Tibial artery (tissue), 4 donors: Measurements from ENCODE around the gene C7orf25.

Source experiments
- DNase-seq, 2 donors: peaks; one replicate each; pipeline ENCODE4 v3.0.0-alpha.2; 2019
- H3K27ac ChIP-seq, 2 donors: fragments of 200-600 bp; sonication (generic) in 1 of 2; 1 replicate in 1 of 2; 2 replicates in 1 of 2; pipeline ENCODE4 v1.5.1; 2018 to 2019; ENCODE audit warnings: mild to moderate bottlenecking in 1 of 2
- H3K27me3 ChIP-seq, 2 donors: fragments of 200-600 bp; sonication (generic) in 1 of 2; one replicate each; pipeline versions ENCODE4 v1.5.1 to v1.6.0; 2016 to 2019
- H3K36me3 ChIP-seq, 3 donors: fragments of 200-600 bp; sonication (generic) in 2 of 3; one replicate each; pipeline ENCODE4 v1.5.1; 2016 to 2019; ENCODE audit warnings: mild to moderate bottlenecking in 2 of 3
- H3K4me1 ChIP-seq, 4 donors: fragments of 200-600 bp; sonication (generic) in 2 of 4; 1 replicate in 3 of 4; 2 replicates in 1 of 4; pipeline ENCODE4 v1.5.1; 2016 to 2019
- H3K4me3 ChIP-seq, 2 donors: fragments of 200-600 bp; sonication (generic) in 1 of 2; 1 replicate in 1 of 2; 2 replicates in 1 of 2; pipeline ENCODE4 v1.5.1; 2018 to 2019; ENCODE audit warnings: mild to moderate bottlenecking in 2 of 2
- H3K9me3 ChIP-seq, 3 donors: fragments of 200-600 bp; sonication (generic) in 1 of 3; one replicate each; pipeline ENCODE4 v1.5.1; 2016 to 2019
- CTCF ChIP-seq, 2 experiments: fragments of 200-600 bp in 1 of 2; fragments of 450-650 bp in 1 of 2; IDR thresholded peaks; one replicate each; pipeline ENCODE4 v1.5.1; 2017 to 2019; ENCODE audit warnings: antibody characterized with exemption in 2 of 2, mild to moderate bottlenecking in 1 of 2, moderate library complexity in 1 of 2
- intact Hi-C: fragments of 100-400 bp; cut with DNase I; formaldehyde crosslinking; loops from one replicate; pipeline ENCODE4 v1.15.0; 2023; ENCODE audit warnings: low total_unique reads

The C7orf25 gene

DNA sequence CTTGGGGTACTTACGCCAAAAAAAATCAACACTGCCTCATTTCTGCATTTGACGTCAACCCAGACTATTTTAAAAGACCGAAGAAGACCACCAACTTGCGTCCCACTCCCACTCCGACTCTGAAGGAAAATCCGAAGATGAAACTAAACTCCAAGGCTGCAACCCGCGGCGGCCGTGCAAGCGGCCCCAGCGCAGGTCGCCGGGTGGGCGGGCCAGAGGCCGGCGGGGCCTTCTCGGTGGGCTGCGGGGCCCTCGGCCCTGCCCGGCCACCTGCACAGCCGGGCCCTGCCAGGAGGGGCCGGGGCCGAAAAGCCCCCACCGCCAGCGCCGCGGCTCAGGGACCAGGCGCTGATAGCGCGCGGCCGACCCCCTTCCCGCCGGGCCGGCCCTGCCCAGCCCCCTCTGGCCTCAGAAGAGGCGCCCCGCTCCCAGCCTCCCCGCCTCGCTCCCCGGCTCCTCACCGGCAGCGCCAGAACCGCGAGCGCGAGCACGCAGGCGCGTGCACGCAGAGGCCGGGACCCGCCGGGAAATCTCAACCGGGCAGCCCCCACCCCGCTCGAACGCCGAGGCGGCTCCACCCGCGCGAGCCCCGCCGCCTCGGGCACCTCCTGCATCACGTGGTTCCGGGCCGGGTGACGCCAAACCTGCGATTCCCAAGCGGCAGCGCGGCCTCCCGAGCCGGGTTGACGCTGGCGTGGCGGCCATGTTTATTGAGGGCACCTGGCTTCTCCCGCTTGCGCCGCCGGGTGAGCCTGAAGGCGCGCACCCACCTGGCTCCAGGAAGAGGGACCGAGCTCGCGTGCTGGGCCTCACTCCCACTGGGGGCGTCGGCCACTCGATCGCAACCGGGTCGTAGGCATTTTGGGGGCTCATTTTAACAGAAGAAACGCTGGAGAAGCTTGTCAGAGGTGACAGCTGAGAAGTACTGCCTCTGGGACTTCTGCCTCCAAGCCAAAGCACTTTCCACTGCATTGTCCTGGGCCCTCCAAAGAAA is at the start of gene C7orf25:
Gene C7orf25 (minus strand): TSS at position 617 of the 994 bp plus-strand sequence. CDS start 1,170 bp downstream, outside the sequence.
- Histone ChIP-seq H3K4me1 (peaks cover 0 to 19% (median 10%) of the 10 kb centered on the region in 4 donors), H3K27me3 (no peaks in the 10 kb centered on the region), H3K36me3 (peaks cover 5 to 13% (median 9%) of the 10 kb centered on the region in 3 donors), H3K9me3 (no peaks in the 10 kb centered on the region), H3K27ac (peak within 1 kb of the TSS; percentile 66 to 87), H3K4me3 (peak within 1 kb of the TSS; percentile 66 to 97)
- intact Hi-C loops = no loop called here
- DNase-seq = peak; percentile 96 to 98
- no peak for TF ChIP-seq CTCF (IDR thresholded peaks at IDR 0.05)

- TF ChIP-seq CTCF (IDR thresholded peaks at IDR 0.05) = no peak
- Histone ChIP-seq H3K9me3 (no peaks in the 10 kb centered on the region), H3K27me3 (no peaks in the 10 kb centered on the region), H3K36me3 (no peaks in the 10 kb centered on the region), H3K4me1 (no peaks in the 10 kb centered on the region), H3K4me3 (no peak overlapping the region), H3K27ac (no peak overlapping the region)
- no peak for DNase-seq
- intact Hi-C loops = no loop called here
Measured at GRCh38 chr7:42961170-42961569, 49.3 kb upstream of the C7orf25 start.

DNA sequence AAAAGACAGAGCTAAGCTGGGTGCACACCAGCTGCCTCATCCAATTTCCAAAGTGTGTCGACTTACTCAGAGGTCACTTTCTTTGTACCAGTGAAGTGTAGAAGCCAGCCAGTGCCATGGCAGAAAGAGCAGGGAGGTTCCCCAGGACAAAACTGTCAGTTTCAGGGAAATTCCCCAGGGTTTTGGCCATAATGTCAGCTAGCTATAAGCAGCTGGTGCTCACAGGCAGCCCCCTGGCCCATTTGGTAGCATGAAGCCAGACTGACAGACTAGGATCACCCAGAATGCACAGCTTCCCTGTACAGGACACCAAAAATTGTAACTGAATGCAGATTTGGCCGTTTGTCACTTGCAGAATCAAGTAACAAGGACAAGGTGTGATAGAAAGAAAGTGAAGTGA is 48.9 kb upstream of the C7orf25 start:
- intact Hi-C loops = no loop called here
- H3K4me3 ChIP-seq = no peak overlapping the region
- H3K36me3 ChIP-seq = no peaks in the 10 kb centered on the region
- TF ChIP-seq CTCF (IDR thresholded peaks at IDR 0.05) = no peak
- no peaks in the 10 kb centered on the region for H3K27me3 ChIP-seq
- no peaks in the 10 kb centered on the region for H3K9me3 ChIP-seq
- no peak overlapping the region for H3K27ac ChIP-seq
- no peaks in the 10 kb centered on the region for H3K4me1 ChIP-seq
- DNase-seq = no peak

- TF ChIP-seq CTCF (IDR thresholded peaks at IDR 0.05) = no peak
- no peak overlapping the region for H3K4me3 ChIP-seq
- intact Hi-C loops = no loop called here
- no peaks in the 10 kb centered on the region for H3K9me3 ChIP-seq
- no peaks in the 10 kb centered on the region for H3K4me1 ChIP-seq
- no peak overlapping the region for H3K27ac ChIP-seq
- DNase-seq = no peak
- H3K27me3 ChIP-seq = no peaks in the 10 kb centered on the region
- no peaks in the 10 kb centered on the region for H3K36me3 ChIP-seq
Measured at GRCh38 chr7:42959549-42959948, 47.7 kb upstream of the C7orf25 start.

- Histone ChIP-seq H3K9me3 (no peaks in the 10 kb centered on the region), H3K27ac (no peak overlapping the region), H3K4me1 (no peaks in the 10 kb centered on the region), H3K4me3 (no peak overlapping the region), H3K36me3 (no peaks in the 10 kb centered on the region), H3K27me3 (no peaks in the 10 kb centered on the region)
- no peak for TF ChIP-seq CTCF (IDR thresholded peaks at IDR 0.05)
- no peak for DNase-seq
- intact Hi-C loops = no loop called here
Measured at GRCh38 chr7:42956062-42956461, 44.2 kb upstream of the C7orf25 start.
